DOHH2 (cell line): ENCODE results near the gene IFITM2.

Experiments
- CTCF ChIP-seq: fragments of 200-600 bp; sonication (generic); IDR thresholded peaks from one replicate; pipeline ENCODE4 v1.5.1; 2014; ENCODE audit warnings: antibody characterized with exemption, mild to moderate bottlenecking, low read depth, low read length; ENCODE audit not compliant: poor library complexity, severe bottlenecking
- EZH2phosphoT487 ChIP-seq: fragments of 200-600 bp; sonication (generic); IDR thresholded peaks from 2 replicates; pipeline ENCODE4 v1.6.1; 2017; ENCODE audit warnings: borderline replicate concordance, mild to moderate bottlenecking, antibody characterized with exemption, low read length, moderate library complexity, mixed read lengths

GRCh38 chr11:355581-356458 is 48.2 kb downstream of the IFITM2 start:
- TF ChIP-seq CTCF (no peak), EZH2phosphoT487 (no peak)
